ENCODE results near the gene VSIG2. TPM values are rescaled to one million over a fixed set of nuclear protein-coding genes. Genes with fewer than 3 reads are reported as not detected.

Gene VSIG2
- total and polyA plus RNA-seq, 2 of the 4 experiments (the other 2 are of a cell fraction) = not detected

GRCh38 chr11:124759266-124760204, 7.5 kb upstream of the VSIG2 start:
- no peak overlapping the region for H3K18ac ChIP-seq (ENCODE audit: low read depth, low read length)
- peak overlapping the region; percentile 88 for H2AFZ ChIP-seq (replicated peaks; ENCODE audit: low read length, poor library complexity)
- H3K9me1 ChIP-seq (ENCODE audit: insufficient read depth, low read length) = peaks cover 5% of the 10 kb centered on the region
- H4K20me1 ChIP-seq (ENCODE audit: insufficient read depth, low read length) = peaks cover 10% of the 10 kb centered on the region
- no peak overlapping the region for H3K27ac ChIP-seq (ENCODE audit: insufficient read depth, low read length)
- POLR2A ChIA-PET (ENCODE audit: unreplicated experiment) = no interaction called here
- peaks cover 17% of the 10 kb centered on the region; the same call in 1 of the 2 replicates for H3K27me3 ChIP-seq (ENCODE audit: control insufficient read depth, insufficient read depth, low read length)
- WGBS, 2 experiments (ENCODE audit: extremely low coverage in 2 of 2, insufficient read length in 1 of 2) = 69% methylated on average over 10 of the region's 52 CpGs; no CpG with 5 or more reads in 1 of the 2 experiments
- TF ChIP-seq MAFK (IDR thresholded peaks at IDR 0.05; ENCODE audit: low read depth, low read length) (no peak), RFX5 (IDR thresholded peaks at IDR 0.05; ENCODE audit: low read depth, low read length) (no peak), MXI1 (IDR thresholded peaks at IDR 0.05; ENCODE audit: borderline replicate concordance, low read depth, low read length) (no peak), POLR2A (IDR thresholded peaks at IDR 0.05; ENCODE audit: low read depth, low read length) (no peak), BHLHE40 (IDR thresholded peaks at IDR 0.05; ENCODE audit: low read depth, low read length) (no peak), USF2 (IDR thresholded peaks at IDR 0.05; ENCODE audit: low read depth, low read length) (no peak), CEBPB (IDR thresholded peaks at IDR 0.05; ENCODE audit: low read depth, low read length) (no peak), RAD21 (IDR thresholded peaks at IDR 0.05; ENCODE audit: low read length) (no peak), CTCF (conservative IDR thresholded peaks at IDR 0.05; ENCODE audit: low read depth, low read length) (no peak), NFE2L2 (IDR thresholded peaks at IDR 0.05; ENCODE audit: low read depth, low read length) (no peak), FOS (IDR thresholded peaks at IDR 0.05; ENCODE audit: low read depth, low read length) (no peak), CHD1 (IDR thresholded peaks at IDR 0.05; ENCODE audit: low read depth, low read length) (no peak), RCOR1 (IDR thresholded peaks at IDR 0.05; ENCODE audit: insufficient replicate concordance, low read length) (no peak), ELK1 (IDR thresholded peaks at IDR 0.05; ENCODE audit: borderline replicate concordance, low read depth, low read length) (no peak)
- no peak overlapping the region for H2BK20ac ChIP-seq (ENCODE audit: low read depth, low read length)
- no peak overlapping the region for H2BK15ac ChIP-seq (ENCODE audit: low read depth, low read length)
- H3K56ac ChIP-seq (ENCODE audit: extremely low read depth, insufficient read depth, low read length) = no peak overlapping the region
- H4K8ac ChIP-seq (ENCODE audit: low read depth in 2 of 2, low read length in 2 of 2) = no peak overlapping the region; a peak in 1 of 4 replicates
- H3K14ac ChIP-seq (replicated peaks; ENCODE audit: low read depth, low read length) = no peak overlapping the region
- dilution Hi-C loops (cut with HindIII; ENCODE audit: low sequenced_read_pairs, unreplicated experiment) = no loop called here
- BruUV-seq (replicated peaks) = no TSS peak
- intact Hi-C loops (cut with micrococcal nuclease) = loop anchor here (2.0 kb wide), 1 partner anchor 75 kb away; no protein-coding TSS in a partner anchor
- no peak for DNase-seq
- H3K23ac ChIP-seq (ENCODE audit: low read depth, low read length) = no peak overlapping the region
- H3K4me3 ChIP-seq (ENCODE audit: insufficient read depth, low read depth, low read length) = no peak overlapping the region
- in situ Hi-C loops (cut with MboI; ENCODE audit: low sequenced_read_pairs) = loop anchor here (5.0 to 10.0 kb wide), 2 partner anchors 75 to 87 kb away; partner anchors contain the start of genes SIAE and SPA17
- H3K4me1 ChIP-seq (ENCODE audit: control insufficient read depth, insufficient read depth, low read length) = peaks cover 1% of the 10 kb centered on the region; the same call in 1 of the 2 replicates
- H2BK5ac ChIP-seq (ENCODE audit: low read depth, low read length, poor library complexity, severe bottlenecking) = no peak overlapping the region
- peak overlapping the region; percentile 68 for H2AK9ac ChIP-seq (replicated peaks; ENCODE audit: low read depth, low read length, poor library complexity)
- H4K91ac ChIP-seq (ENCODE audit: insufficient read depth, low read depth, low read length) = no peak overlapping the region
- H3K9me3 ChIP-seq (ENCODE audit: control insufficient read depth, insufficient read depth, low read length) = no peaks in the 10 kb centered on the region
- H3K79me1 ChIP-seq (ENCODE audit: low read depth in 1 of 2, low read length in 2 of 2) = no peaks in the 10 kb centered on the region
- no peak overlapping the region for H2AK5ac ChIP-seq (ENCODE audit: low read depth, low read length)
- no peak overlapping the region for H3K4ac ChIP-seq (ENCODE audit: low read depth, low read length)
- CTCF ChIA-PET = no interaction called here
- no peaks in the 10 kb centered on the region for H3K36me3 ChIP-seq (ENCODE audit: control insufficient read depth, insufficient read depth, low read length)
- no peak overlapping the region for H4K5ac ChIP-seq (ENCODE audit: low read depth, low read length)
- no peak overlapping the region for H3K9ac ChIP-seq (ENCODE audit: low read depth, low read length)
- no peak overlapping the region for H3K4me2 ChIP-seq (ENCODE audit: low read depth, low read length)
- no peak for ATAC-seq (ENCODE audit: low read depth)
- no peak overlapping the region for H2BK120ac ChIP-seq (ENCODE audit: low read depth, low read length)

Data from IMR-90 (cell line).